K562 (cell line): ENCODE data around the gene HHIPL1. TPM values are rescaled to one million over a fixed set of nuclear protein-coding genes. Genes with fewer than 3 reads are reported as not detected.

ENCODE experiments used
- ATAC-seq: fragments of 200-7000 bp; cut with Tn5 transposase; 3 replicates; pipeline ENCODE4 v1.9.1; 2020; ENCODE audit warnings: moderate library complexity
- BruUV-seq: library from RNA; stranded (reverse); fragments of 400-500 nt; replicated peaks from 2 replicates; lab custom pipeline; 2021; lab: Mats Ljungman, UMichigan
- CTCF ChIA-PET: fragments of 300-600 bp; formaldehyde crosslinking; extraction: SDS; loops from one replicate; lab custom pipeline; 2021; ENCODE audit warnings: low intra/inter-chr PET ratio; lab: Yijun Ruan, JAX
- POLR2A ChIA-PET: fragments of 300-600, 350-650 bp; sonication (Branson Sonifier 250); formaldehyde crosslinking; extraction: SDS; loops from one replicate; lab custom pipeline; 2021; ENCODE audit warnings: antibody characterized with exemption, inconsistent platforms; lab: Yijun Ruan, JAX
- DNase-seq, 4 experiments: peaks; one replicate each; pipeline versions ENCODE4 v3.0.0 to v3.0.0-alpha.2; 2011 to 2018; ENCODE audit warnings: low spot score in 3 of 4, mixed read lengths in 3 of 4; ENCODE audit errors: extremely low read depth in 1 of 4
- FAIRE-seq: peaks from 2 replicates; lab custom pipeline; 2011; peaks lifted over from hg19 to GRCh38; lab: Jason Lieb, UNC
- H2AFZ ChIP-seq: 2 replicates; pipeline ENCODE4 v1.6.0; 2011; ENCODE audit warnings: low read depth, low read length, control low read depth, inconsistent platforms
- H3K27ac ChIP-seq: fragments of 200-600 bp; 3 replicates; pipeline ENCODE4 v1.8.0; 2011; ENCODE audit warnings: low read depth, mild to moderate bottlenecking, control low read depth, inconsistent platforms, low read length, moderate library complexity, mixed read lengths; ENCODE audit errors: extremely low read depth
- H3K27me3 ChIP-seq, 2 experiments: fragments of 300-600 bp in 1 of 2; 2 replicates in 1 of 2; 3 replicates in 1 of 2; pipeline versions ENCODE4 v1.6.0 to v1.8.0; 2011; ENCODE audit warnings: inconsistent platforms in 2 of 2, low read length in 2 of 2, mild to moderate bottlenecking in 1 of 2, mixed read lengths in 1 of 2, moderate library complexity in 1 of 2; ENCODE audit not compliant: control insufficient read depth in 2 of 2, insufficient read depth in 2 of 2
- H3K36me3 ChIP-seq: fragments of 300-600 bp; 3 replicates; pipeline ENCODE4 v1.8.0; 2011; ENCODE audit warnings: mild to moderate bottlenecking, low read length, inconsistent platforms; ENCODE audit not compliant: control insufficient read depth, insufficient read depth
- H3K4me1 ChIP-seq, 2 experiments: fragments of 200-600 bp in 1 of 2; replicated peaks in 1 of 2; 2 replicates in 1 of 2; 3 replicates in 1 of 2; pipeline versions ENCODE4 v1.5.1 to v1.8.0; 2011; ENCODE audit warnings: inconsistent platforms in 2 of 2, low read length in 2 of 2, mild to moderate bottlenecking in 1 of 2, mixed read lengths in 1 of 2, moderate library complexity in 1 of 2; ENCODE audit not compliant: control insufficient read depth in 2 of 2, insufficient read depth in 2 of 2
- H3K4me2 ChIP-seq: 2 replicates; pipeline ENCODE4 v1.6.1; 2011; ENCODE audit warnings: low read length, control low read depth, inconsistent platforms, mixed read lengths; ENCODE audit not compliant: insufficient read depth
- H3K4me3 ChIP-seq: fragments of 200-600 bp; sonication (generic), shearing (Covaris generic); 2 replicates; pipeline ENCODE4 v1.5.1; 2016; ENCODE audit warnings: control low read depth, inconsistent platforms
- H3K79me2 ChIP-seq: fragments of 200-600 bp; 3 replicates; pipeline ENCODE4 v1.8.0; 2011; ENCODE audit warnings: low read length, inconsistent platforms; ENCODE audit not compliant: control insufficient read depth, insufficient read depth
- H3K9ac ChIP-seq, 2 experiments: 2 replicates each; pipeline versions ENCODE4 v1.6.0 to v1.6.1; 2011; ENCODE audit warnings: low read depth in 2 of 2, low read length in 2 of 2, control low read depth in 1 of 2, inconsistent platforms in 1 of 2, mild to moderate bottlenecking in 1 of 2, mixed read lengths in 1 of 2; ENCODE audit not compliant: insufficient read depth in 1 of 2
- H3K9me1 ChIP-seq: one replicate; pipeline ENCODE4 v1.6.0; 2011; ENCODE audit warnings: inconsistent platforms, mild to moderate bottlenecking, low read length, moderate library complexity; ENCODE audit not compliant: control insufficient read depth, insufficient read depth
- H3K9me3 ChIP-seq: replicated peaks from 2 replicates; pipeline ENCODE4 v1.5.1; 2011; ENCODE audit warnings: low read depth, low read length, inconsistent platforms; ENCODE audit not compliant: control insufficient read depth, insufficient read depth
- H4K20me1 ChIP-seq: replicated peaks from 2 replicates; pipeline ENCODE4 v1.6.1; 2011; ENCODE audit warnings: low read length, inconsistent platforms, mixed read lengths; ENCODE audit not compliant: control insufficient read depth, insufficient read depth
- JUN ChIP-seq, 2 experiments: sonication (generic) in 1 of 2; formaldehyde crosslinking in 1 of 2; IDR thresholded peaks; 2 replicates each; pipeline versions ENCODE4 v1.6.1 to v1.8.0; 2012 to 2022; ENCODE audit warnings: borderline replicate concordance in 2 of 2, mild to moderate bottlenecking in 2 of 2, improper control_type of control experiment in 1 of 2, low read depth in 1 of 2, low read length in 1 of 2, missing genetic modification reagents in 1 of 2
- RBM34 ChIP-seq: fragments of 200-400 bp; formaldehyde crosslinking; IDR thresholded peaks from 2 replicates; pipeline ENCODE4 v1.6.1; 2018; ENCODE audit warnings: low read length, borderline replicate concordance; ENCODE audit not compliant: insufficient read depth
- TCF15 ChIP-seq: fragments of 250-450 bp; sonication (Bioruptor Pico); IDR thresholded peaks from 2 replicates; pipeline ENCODE4 v1.8.0; 2022; ENCODE audit warnings: moderate library complexity, mild to moderate bottlenecking, inconsistent platforms
- ZBTB1 ChIP-seq: sonication (generic); formaldehyde crosslinking; IDR thresholded peaks from 2 replicates; pipeline ENCODE4 v1.8.1; 2023; ENCODE audit warnings: missing genetic modification reagents, low read depth, mild to moderate bottlenecking, borderline replicate concordance
- ZBTB8A ChIP-seq: fragments of 450-650 bp; IDR thresholded peaks from 2 replicates; pipeline ENCODE4 v1.6.1; 2018; ENCODE audit warnings: mild to moderate bottlenecking, moderate library complexity; ENCODE audit not compliant: partially characterized antibody
- ZNF354B ChIP-seq: fragments of 250-450 bp; sonication (Bioruptor Pico); IDR thresholded peaks from 2 replicates; pipeline ENCODE4 v1.4.0; 2020
- ZNF609 ChIP-seq: sonication (generic); formaldehyde crosslinking; IDR thresholded peaks from 2 replicates; pipeline ENCODE4 v1.8.1; 2023; ENCODE audit warnings: missing genetic modification reagents, mild to moderate bottlenecking, borderline replicate concordance
- WGBS: fragments of 100-300 bp; shearing (Covaris generic); methylation state at CpG from one replicate; pipeline ENCODE4 v1.1.6; 2016; ENCODE audit warnings: low coverage, mixed read lengths; ENCODE audit not compliant: insufficient coverage; ENCODE audit errors: missing lambda C conversion rate; 5-methylcytosine and 5-hydroxymethylcytosine counted together
- in situ Hi-C: fragments of 300-500 bp; cut with MboI; formaldehyde crosslinking; loops from 4 replicates; pipeline ENCODE4 v1.15.0; 2018; ENCODE audit warnings: inconsistent platforms, mixed read lengths
- intact Hi-C: fragments of 100-400 bp; cut with micrococcal nuclease; formaldehyde crosslinking; loops from 2 replicates; pipeline ENCODE4 v1.14.2; 2022
- polyA plus RNA-seq, 8 experiments: library from polyadenylated mRNA; depleted of rRNA in 4 of 8; stranded (reverse) in 5 of 8; unstranded in 3 of 8; fragments of >200 nt; fragmentation: Nextera tagmentation in 2 of 8; fragmentation: Illumina TruSeq in 1 of 8; extraction: Ambion mirVana in 2 of 8; extraction: Trizol in 1 of 8; gene quantifications; 2 replicates each; pipeline versions ENCODE4 v1.2.1 to v1.2.3, GENCODE V29; 2011 to 2014; ENCODE audit warnings: inconsistent platforms in 1 of 8, missing spikeins in 1 of 8
- total RNA-seq, 7 experiments: library from RNA; depleted of rRNA in 6 of 7; stranded (reverse); fragments of >200 nt in 6 of 7; fragmentation: Illumina TruSeq in 2 of 7; extraction: Trizol in 2 of 7; gene quantifications; 2 replicates each; pipeline versions ENCODE4 v1.2.1 to v1.2.3, GENCODE V29; 2011 to 2021; ENCODE audit warnings: low replicate concordance in 1 of 7

The HHIPL1 gene
- total and polyA plus RNA-seq, 9 of the 15 experiments (the other 6 are each of a cell fraction or from before 2014, with no cell fraction given), result not detected

GRCh38 chr14:99635116-99635515 is 9.8 kb upstream of the HHIPL1 start:
- in situ Hi-C loops, result no loop called here

DNA sequence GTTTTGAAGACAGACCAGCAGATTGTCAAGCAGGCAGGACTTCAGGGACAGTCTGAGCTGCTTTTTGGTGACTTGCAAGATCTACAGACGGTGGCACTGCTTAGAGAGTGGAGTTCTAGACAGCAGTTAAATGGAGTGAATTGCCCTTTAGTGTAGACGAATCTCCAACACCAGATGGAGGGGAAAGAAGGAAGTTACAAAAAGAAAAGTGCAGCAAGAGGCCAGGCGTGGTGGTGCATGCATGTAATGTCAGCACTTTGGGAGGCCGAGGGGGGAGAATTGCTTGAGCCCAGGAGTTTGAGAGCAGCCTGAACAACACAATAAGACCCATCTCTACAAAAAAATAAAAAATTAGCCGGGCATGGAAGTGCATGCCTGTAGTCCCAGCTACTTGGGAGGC is 8.4 kb upstream of the HHIPL1 start:
- ChIA-PET CTCF (interaction anchor here (0.6 kb wide), 1 partner anchor 8 kb away, joined by 3 read pairs; no protein-coding TSS in a partner anchor), POLR2A (no interaction called here)
- DNase-seq (no peak), ATAC-seq (no peak), FAIRE-seq (no peak)
- Histone ChIP-seq H4K20me1 (no peaks in the 10 kb centered on the region), H2AFZ (no peak overlapping the region), H3K9ac (no peak overlapping the region), H3K9me3 (no peaks in the 10 kb centered on the region), H3K4me2 (no peak overlapping the region), H3K79me2 (no peaks in the 10 kb centered on the region), H3K9me1 (no peaks in the 10 kb centered on the region), H3K4me3 (no peak overlapping the region), H3K4me1 (peaks cover 3 to 4% of the 10 kb centered on the region in 2 experiments; a peak in 3 of 5 replicates), H3K27ac (no peak overlapping the region), H3K36me3 (no peaks in the 10 kb centered on the region), H3K27me3 (peaks cover 0 to 3% of the 10 kb centered on the region in 2 experiments; a peak in 2 of 5 replicates)
- no TSS peak for BruUV-seq
- no peak for TF ChIP-seq ZNF354B (CRISPR knock-in tag)
- TF ChIP-seq ZBTB1, result no peak
- TF ChIP-seq ZNF609 (CRISPR knock-in tag), result no peak
- 6% methylated on average over 5 of the region's 5 CpGs for WGBS
- intact Hi-C loops (no loop called here), in situ Hi-C loops (no loop called here)

More at GRCh38 chr14:99635116-99635515, 9.8 kb upstream of the HHIPL1 start:
- Histone ChIP-seq H3K79me2 (no peaks in the 10 kb centered on the region), H3K27ac (no peak overlapping the region), H3K4me3 (no peak overlapping the region), H3K4me2 (no peak overlapping the region), H3K9ac (no peak overlapping the region), H2AFZ (no peak overlapping the region), H4K20me1 (no peaks in the 10 kb centered on the region), H3K27me3 (peaks cover 0 to 9% of the 10 kb centered on the region in 2 experiments; a peak in 2 of 5 replicates), H3K4me1 (peaks cover 3 to 4% of the 10 kb centered on the region in 2 experiments; a peak in 3 of 5 replicates), H3K36me3 (no peaks in the 10 kb centered on the region), H3K9me1 (no peaks in the 10 kb centered on the region), H3K9me3 (no peaks in the 10 kb centered on the region)
- 77% methylated on average over 3 of the region's 8 CpGs for WGBS
- ChIA-PET CTCF (no interaction called here), POLR2A (no interaction called here)
- ATAC-seq (no peak), FAIRE-seq (no peak), DNase-seq (no peak)
- TF ChIP-seq JUN (IDR thresholded peaks at IDR 0.05; ENCODE audit: borderline replicate concordance, low read depth, low read length) (no peak), JUN (CRISPR knock-in tag; IDR thresholded peaks at IDR 0.05; ENCODE audit: borderline replicate concordance) (no peak), RBM34 (no peak), ZBTB8A (no peak), TCF15 (CRISPR knock-in tag) (no peak)
- BruUV-seq, result no TSS peak
- intact Hi-C loops, result no loop called here
